Right hindlimb (tissue), 1 donor: ENCODE measurements around the gene EPHB2.
"Not testable (repeated sequence)": the region's sequence is repeated elsewhere in the genome, so short reads cannot be mapped to it uniquely, and the experiment has no call there.

Experiments used
- DNase-seq: peaks from one replicate; pipeline ENCODE4 v3.0.0-alpha.2; 2018

EPHB2 gene

GRCh38 chr1:22843441-22844183 is 133.0 kb downstream of the EPHB2 start:
- not testable (repeated sequence) for DNase-seq

- DNase-seq: no peak
Observed at GRCh38 chr1:22844621-22845020, 134.0 kb downstream of the EPHB2 start.

- no peak for DNase-seq
Observed at GRCh38 chr1:22845398-22845935, 134.8 kb downstream of the EPHB2 start.

- DNase-seq: no peak
Observed at GRCh38 chr1:22846458-22846857, 135.8 kb downstream of the EPHB2 start.

GRCh38 chr1:22847249-22847648 is 136.6 kb downstream of the EPHB2 start:
- DNase-seq: no peak

- no peak for DNase-seq
Observed at GRCh38 chr1:22847709-22848108, 137.1 kb downstream of the EPHB2 start.

GRCh38 chr1:22848405-22848804 is 137.8 kb downstream of the EPHB2 start:
- no peak for DNase-seq

- DNase-seq: no peak
Observed at GRCh38 chr1:22849770-22850169, 139.1 kb downstream of the EPHB2 start.

- no peak for DNase-seq
Observed at GRCh38 chr1:22850281-22850680, 139.6 kb downstream of the EPHB2 start.

- DNase-seq: no peak
Observed at GRCh38 chr1:22850681-22851080, 140.0 kb downstream of the EPHB2 start.

- no peak for DNase-seq
Observed at GRCh38 chr1:22851517-22851916, 140.9 kb downstream of the EPHB2 start.

GRCh38 chr1:22852144-22852655 is 141.6 kb downstream of the EPHB2 start:
- DNase-seq: no peak

- no peak for DNase-seq
Observed at GRCh38 chr1:22853651-22854185, 143.1 kb downstream of the EPHB2 start.

- DNase-seq: no peak
Observed at GRCh38 chr1:22854688-22855565, 144.3 kb downstream of the EPHB2 start.

GRCh38 chr1:22855668-22856606 is 145.3 kb downstream of the EPHB2 start:
- no peak for DNase-seq

GRCh38 chr1:22857661-22858060 is 147.0 kb downstream of the EPHB2 start:
- no peak for DNase-seq

- DNase-seq: no peak
Observed at GRCh38 chr1:22860414-22860800, 149.8 kb downstream of the EPHB2 start.

- DNase-seq: no peak
Observed at GRCh38 chr1:22860883-22861385, 150.3 kb downstream of the EPHB2 start.

GRCh38 chr1:22861764-22862440 is 151.3 kb downstream of the EPHB2 start:
- DNase-seq: no peak

GRCh38 chr1:22862752-22863151 is 152.1 kb downstream of the EPHB2 start:
- DNase-seq: no peak

- DNase-seq: no peak
Observed at GRCh38 chr1:22863766-22864165, 153.1 kb downstream of the EPHB2 start.
